ENCODE results near the gene PDXK.

GRCh38 chr21:43691086-43691795, 27.7 kb upstream of the PDXK start:
- TF ChIP-seq POLR2AphosphoS5 (IDR thresholded peaks at IDR 0.05; ENCODE audit: low read depth, low read length) = no peak
- TF ChIP-seq REST (IDR thresholded peaks at IDR 0.05; ENCODE audit: insufficient read depth in 1 of 2, low read depth in 2 of 2, low read length in 2 of 2) = no peak
- no peak for TF ChIP-seq TAF1 (IDR thresholded peaks at IDR 0.05; ENCODE audit: borderline replicate concordance, insufficient read depth, low read length)
- no peak for TF ChIP-seq SIN3A (IDR thresholded peaks at IDR 0.05; ENCODE audit: borderline replicate concordance, insufficient read depth, low read length)
